CD14-positive monocyte (primary cell): ENCODE data around the gene ABCC9. TPM values are rescaled to one million over a fixed set of nuclear protein-coding genes. Genes with fewer than 3 reads are reported as not detected.

ENCODE experiments used
- DNase-seq, 3 donors: peaks; one replicate each; pipeline ENCODE4 v3.0.0-alpha.2; 2011 to 2022
- H2AFZ ChIP-seq: 2 replicates; pipeline ENCODE4 v1.6.0; 2012; ENCODE audit warnings: mild to moderate bottlenecking, low read depth, low read length, inconsistent platforms; ENCODE audit not compliant: insufficient read depth, poor library complexity, severe bottlenecking
- H3K27ac ChIP-seq, 2 donors: 1 replicate in 1 of 2; 2 replicates in 1 of 2; pipeline ENCODE4 v1.5.1; 2012 to 2013; ENCODE audit warnings: low read length in 2 of 2, control low read depth in 1 of 2, inconsistent platforms in 1 of 2, low read depth in 1 of 2, mild to moderate bottlenecking in 1 of 2
- H3K27me3 ChIP-seq, 2 donors: one replicate each; pipeline versions ENCODE4 v1.6.0 to v1.6.1; 2011 to 2013; ENCODE audit warnings: low read length in 2 of 2; ENCODE audit not compliant: control insufficient read depth in 2 of 2, insufficient read depth in 2 of 2
- H3K36me3 ChIP-seq, 2 donors: replicated peaks in 1 of 2; 1 replicate in 1 of 2; 2 replicates in 1 of 2; pipeline versions ENCODE4 v1.5.1 to v1.6.1; 2012 to 2013; ENCODE audit warnings: low read length in 2 of 2, control low read depth in 1 of 2, inconsistent platforms in 1 of 2, mild to moderate bottlenecking in 1 of 2; ENCODE audit not compliant: insufficient read depth in 2 of 2, control insufficient read depth in 1 of 2
- H3K4me1 ChIP-seq, 2 donors: 1 replicate in 1 of 2; 2 replicates in 1 of 2; pipeline versions ENCODE4 v1.5.1 to v1.6.1; 2012 to 2013; ENCODE audit warnings: low read length in 2 of 2, control low read depth in 1 of 2, inconsistent platforms in 1 of 2, mild to moderate bottlenecking in 1 of 2, moderate library complexity in 1 of 2; ENCODE audit not compliant: insufficient read depth in 2 of 2, control insufficient read depth in 1 of 2
- H3K4me2 ChIP-seq: replicated peaks from 2 replicates; pipeline ENCODE3; 2012; ENCODE audit warnings: low read length, moderate library complexity, mild to moderate bottlenecking; ENCODE audit not compliant: poor library complexity, severe bottlenecking; ENCODE audit errors: extremely low read depth
- H3K4me3 ChIP-seq, 3 experiments: fragments of 200-600 bp in 1 of 3; sonication (generic) in 1 of 3; replicated peaks in 1 of 3; 1 replicate in 2 of 3; 2 replicates in 1 of 3; pipeline ENCODE4 v1.5.1; 2011 to 2013; ENCODE audit warnings: low read length in 3 of 3, mild to moderate bottlenecking in 3 of 3, control low read depth in 2 of 3, low read depth in 2 of 3, inconsistent platforms in 1 of 3, moderate library complexity in 1 of 3
- H3K79me2 ChIP-seq: 2 replicates; pipeline ENCODE4 v1.6.0; 2012; ENCODE audit warnings: mild to moderate bottlenecking, control low read depth, inconsistent platforms, low read length, moderate library complexity; ENCODE audit not compliant: insufficient read depth
- H3K9ac ChIP-seq: 2 replicates; pipeline ENCODE4 v1.6.0; 2017; ENCODE audit warnings: low read length, mild to moderate bottlenecking; ENCODE audit not compliant: insufficient read depth, poor library complexity, severe bottlenecking
- H3K9me3 ChIP-seq, 2 donors: replicated peaks in 1 of 2; 1 replicate in 1 of 2; 2 replicates in 1 of 2; pipeline versions ENCODE4 v1.5.1 to v1.6.1; 2012 to 2013; ENCODE audit warnings: low read length in 2 of 2, control low read depth in 1 of 2; ENCODE audit not compliant: control insufficient read depth in 1 of 2, insufficient read depth in 1 of 2
- H4K20me1 ChIP-seq: 2 replicates; pipeline ENCODE4 v1.6.0; 2012; ENCODE audit warnings: mild to moderate bottlenecking, low read length, control low read depth, moderate library complexity; ENCODE audit not compliant: insufficient read depth
- H3K27ac Mint-ChIP-seq, 7 donors: one replicate each; pipeline ENCODE4 v1.8.0; 2020; ENCODE audit warnings: mild to moderate bottlenecking in 7 of 7, mixed read lengths in 7 of 7, moderate library complexity in 6 of 7, inconsistent platforms in 2 of 7
- H3K27me3 Mint-ChIP-seq, 3 donors: one replicate each; pipeline ENCODE4 v1.8.0; 2021 to 2022; ENCODE audit warnings: low read depth in 3 of 3, mild to moderate bottlenecking in 3 of 3, mixed read lengths in 3 of 3, moderate library complexity in 3 of 3, inconsistent platforms in 1 of 3
- H3K36me3 Mint-ChIP-seq, 2 donors: one replicate each; pipeline ENCODE4 v1.8.0; 2020; ENCODE audit warnings: mixed read lengths in 2 of 2, inconsistent platforms in 1 of 2, mild to moderate bottlenecking in 1 of 2
- H3K4me1 Mint-ChIP-seq: one replicate; pipeline ENCODE4 v1.8.0; 2020; ENCODE audit warnings: mild to moderate bottlenecking, mixed read lengths
- H3K4me3 Mint-ChIP-seq, 2 donors: one replicate each; pipeline ENCODE4 v1.8.0; 2020; ENCODE audit warnings: mild to moderate bottlenecking in 2 of 2, mixed read lengths in 2 of 2, moderate library complexity in 1 of 2
- H3K9me3 Mint-ChIP-seq, 7 donors: one replicate each; pipeline ENCODE4 v1.8.0; 2020 to 2022; ENCODE audit warnings: mixed read lengths in 7 of 7, mild to moderate bottlenecking in 6 of 7, moderate library complexity in 6 of 7, inconsistent platforms in 2 of 7
- WGBS: methylation state at CpG from one replicate; pipeline ENCODE4 v1.1.5; 2013; ENCODE audit warnings: missing lambda C conversion rate; ENCODE audit not compliant: insufficient coverage; 5-methylcytosine and 5-hydroxymethylcytosine counted together
- intact Hi-C, 2 donors: fragments of 100-400 bp; cut with micrococcal nuclease; formaldehyde crosslinking; loops; one replicate each; pipeline versions ENCODE4 v1.15.0 to v1.15.1; 2023
- polyA plus RNA-seq, 3 donors: library from polyadenylated mRNA; depleted of rRNA in 1 of 3; unstranded in 2 of 3; stranded (reverse) in 1 of 3; fragments of 300-500 nt in 2 of 3; fragments of >200 nt in 1 of 3; fragmentation: Illumina TruSeq in 2 of 3; gene quantifications; 1 replicate in 2 of 3; 2 replicates in 1 of 3; pipeline ENCODE4 v1.2.3, GENCODE V29; 2012 to 2021
- TF ChIP-seq, protein P1 (sequence below): fragments of 200-600 bp; IDR thresholded peaks from one replicate; pipeline ENCODE4 v1.8.0; 2022; ENCODE audit warnings: antibody characterized with exemption, mild to moderate bottlenecking

The ABCC9 gene
- polyA plus RNA-seq, 3 donors = not detected

DNA sequence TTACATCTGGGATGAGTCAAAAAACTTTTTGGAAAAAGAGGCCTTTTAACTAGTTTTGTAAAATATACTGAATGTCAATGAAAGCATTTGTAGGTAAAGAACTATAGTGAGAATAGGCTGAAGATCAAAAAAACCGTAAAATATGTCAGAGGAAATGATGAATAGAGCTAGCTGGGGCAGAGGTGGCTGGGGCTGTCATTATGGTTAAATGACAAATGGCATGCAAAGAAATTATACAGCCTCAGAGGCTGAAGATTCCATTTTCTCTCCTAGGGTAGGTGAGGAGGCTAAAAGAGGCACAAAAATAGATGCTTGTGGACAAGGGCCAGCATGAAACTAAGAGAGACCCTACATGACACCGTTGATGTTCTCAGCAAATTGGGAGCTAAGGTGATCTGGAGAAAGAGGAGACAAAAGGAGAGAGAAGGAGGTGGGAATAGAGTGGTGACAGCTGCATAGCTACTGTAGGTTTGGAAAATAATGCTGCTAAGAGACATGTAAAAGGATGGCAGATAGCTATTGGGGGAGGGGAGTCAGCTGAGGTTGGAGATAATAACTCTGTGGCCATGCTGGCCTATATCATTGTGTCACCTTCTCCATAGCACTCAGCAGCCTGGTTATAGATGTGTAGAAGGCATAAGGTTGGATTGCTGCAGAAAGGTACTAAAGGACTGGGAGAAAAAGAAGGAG lies 63.8 kb downstream of the ABCC9 start:
- H3K36me3 ChIP-seq = no peaks in the 10 kb centered on the region
- H3K27ac Mint-ChIP-seq = no peak overlapping the region
- no peak overlapping the region for H3K4me3 ChIP-seq
- TF ChIP-seq, protein P1, sequence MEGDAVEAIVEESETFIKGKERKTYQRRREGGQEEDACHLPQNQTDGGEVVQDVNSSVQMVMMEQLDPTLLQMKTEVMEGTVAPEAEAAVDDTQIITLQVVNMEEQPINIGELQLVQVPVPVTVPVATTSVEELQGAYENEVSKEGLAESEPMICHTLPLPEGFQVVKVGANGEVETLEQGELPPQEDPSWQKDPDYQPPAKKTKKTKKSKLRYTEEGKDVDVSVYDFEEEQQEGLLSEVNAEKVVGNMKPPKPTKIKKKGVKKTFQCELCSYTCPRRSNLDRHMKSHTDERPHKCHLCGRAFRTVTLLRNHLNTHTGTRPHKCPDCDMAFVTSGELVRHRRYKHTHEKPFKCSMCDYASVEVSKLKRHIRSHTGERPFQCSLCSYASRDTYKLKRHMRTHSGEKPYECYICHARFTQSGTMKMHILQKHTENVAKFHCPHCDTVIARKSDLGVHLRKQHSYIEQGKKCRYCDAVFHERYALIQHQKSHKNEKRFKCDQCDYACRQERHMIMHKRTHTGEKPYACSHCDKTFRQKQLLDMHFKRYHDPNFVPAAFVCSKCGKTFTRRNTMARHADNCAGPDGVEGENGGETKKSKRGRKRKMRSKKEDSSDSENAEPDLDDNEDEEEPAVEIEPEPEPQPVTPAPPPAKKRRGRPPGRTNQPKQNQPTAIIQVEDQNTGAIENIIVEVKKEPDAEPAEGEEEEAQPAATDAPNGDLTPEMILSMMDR = no peak
- no peak overlapping the region for H3K4me3 Mint-ChIP-seq
- WGBS = 75% methylated on average over 2 of the region's 2 CpGs
- H3K4me1 Mint-ChIP-seq = no peaks in the 10 kb centered on the region
- H3K4me1 ChIP-seq = no peaks in the 10 kb centered on the region
- intact Hi-C loops = no loop called here
- H3K4me2 ChIP-seq = no peak overlapping the region
- no peaks in the 10 kb centered on the region for H3K79me2 ChIP-seq
- no peak for DNase-seq
- H3K36me3 Mint-ChIP-seq = no peaks in the 10 kb centered on the region
- H3K9me3 ChIP-seq = no peaks in the 10 kb centered on the region
- H3K27me3 ChIP-seq = no peaks in the 10 kb centered on the region
- no peak overlapping the region for H3K27ac ChIP-seq
- no peak overlapping the region for H2AFZ ChIP-seq
- H3K9me3 Mint-ChIP-seq = peaks cover 0 to 12% (median 3%) of the 10 kb centered on the region in 7 donors
- peaks cover 0 to 3% (median 2%) of the 10 kb centered on the region in 3 donors for H3K27me3 Mint-ChIP-seq
- no peak overlapping the region for H3K9ac ChIP-seq
- no peaks in the 10 kb centered on the region for H4K20me1 ChIP-seq

DNA sequence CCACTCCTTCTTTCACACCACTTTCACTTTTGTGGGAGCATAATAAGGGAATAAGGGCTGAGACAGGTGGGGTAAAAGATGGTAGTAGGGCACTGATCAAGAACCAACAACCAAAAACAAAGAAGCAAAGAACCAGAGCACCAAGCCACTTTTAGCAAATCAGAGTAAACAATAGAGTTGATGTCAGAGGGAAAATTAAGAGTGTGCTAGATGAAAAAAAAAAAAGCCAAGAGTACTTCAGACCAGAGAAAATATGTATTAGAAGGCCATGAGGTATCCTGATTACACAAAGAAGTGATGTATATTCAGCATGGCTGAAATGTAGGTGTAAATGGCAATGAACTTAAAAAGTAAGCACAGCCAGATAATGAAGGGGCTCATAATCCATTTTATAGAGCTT lies 75.4 kb downstream of the ABCC9 start:
- Mint-ChIP-seq H3K4me3 (no peak overlapping the region), H3K4me1 (no peaks in the 10 kb centered on the region), H3K27me3 (no peaks in the 10 kb centered on the region), H3K27ac (no peak overlapping the region), H3K36me3 (no peaks in the 10 kb centered on the region), H3K9me3 (peaks cover 0 to 8% (median 3%) of the 10 kb centered on the region in 7 donors)
- H3K4me3 ChIP-seq = no peak overlapping the region
- H3K4me1 ChIP-seq = no peaks in the 10 kb centered on the region
- intact Hi-C loops = no loop called here
- H4K20me1 ChIP-seq = no peaks in the 10 kb centered on the region
- H3K36me3 ChIP-seq = no peaks in the 10 kb centered on the region
- no peak overlapping the region for H3K4me2 ChIP-seq
- H3K27me3 ChIP-seq = no peaks in the 10 kb centered on the region
- TF ChIP-seq, protein P1 = no peak
- DNase-seq = no peak
- H3K27ac ChIP-seq = no peak overlapping the region
- H2AFZ ChIP-seq = no peak overlapping the region
- H3K79me2 ChIP-seq = no peaks in the 10 kb centered on the region
- no peak overlapping the region for H3K9ac ChIP-seq
- peaks cover under 1 to 5% of the 10 kb centered on the region in 2 donors for H3K9me3 ChIP-seq
